Mesothelial cell of epicardium (in vitro differentiated cells): ENCODE results near the gene FAH. TPM values are rescaled to one million over a fixed set of nuclear protein-coding genes. Genes with fewer than 3 reads are reported as not detected.

Experiments used
- DNase-seq, 2 experiments: peaks; one replicate each; pipeline ENCODE4 v3.0.0; 2021; ENCODE audit warnings: low spot score in 2 of 2; ENCODE audit not compliant: unreplicated experiment in 2 of 2
- H3K27ac Mint-ChIP-seq: 2 replicates; pipeline ENCODE4 v1.8.0; 2021; ENCODE audit warnings: mixed read lengths
- H3K27me3 Mint-ChIP-seq: 2 replicates; pipeline ENCODE4 v1.8.0; 2021; ENCODE audit warnings: low read depth, mixed read lengths
- H3K36me3 Mint-ChIP-seq: 2 replicates; pipeline ENCODE4 v1.8.0; 2021; ENCODE audit warnings: mixed read lengths
- H3K4me1 Mint-ChIP-seq: 2 replicates; pipeline ENCODE4 v1.8.0; 2021; ENCODE audit warnings: mixed read lengths
- H3K4me3 Mint-ChIP-seq: 2 replicates; pipeline ENCODE4 v1.8.0; 2021; ENCODE audit warnings: mild to moderate bottlenecking, moderate library complexity, mixed read lengths
- H3K9me3 Mint-ChIP-seq: 2 replicates; pipeline ENCODE4 v1.8.0; 2021; ENCODE audit warnings: mixed read lengths
- CTCF ChIP-seq: fragments of 200-600 bp; sonication (generic); IDR thresholded peaks from one replicate; pipeline ENCODE4 v1.5.0; 2021; ENCODE audit warnings: antibody characterized with exemption; ENCODE audit not compliant: unreplicated experiment
- total RNA-seq: library from RNA; stranded (reverse); gene quantifications from 3 replicates; pipeline ENCODE4 v1.2.1, GENCODE V29; 2021

FAH gene
- total RNA-seq, 1 donor from 2014 or later = 39.7 TPM

GRCh38 chr15:80107774-80108173, 45.0 kb upstream of the FAH start:
- Mint-ChIP-seq H3K27me3 (no peaks in the 10 kb centered on the region), H3K4me1 (peaks cover 8% of the 10 kb centered on the region), H3K27ac (no peak overlapping the region), H3K36me3 (peaks cover 2% of the 10 kb centered on the region), H3K9me3 (no peaks in the 10 kb centered on the region), H3K4me3 (no peak overlapping the region)
- no peak for DNase-seq
- TF ChIP-seq CTCF = no peak

GRCh38 chr15:80109388-80109787, 43.4 kb upstream of the FAH start:
- no peaks in the 10 kb centered on the region for H3K9me3 Mint-ChIP-seq
- H3K27me3 Mint-ChIP-seq = no peaks in the 10 kb centered on the region
- peaks cover 8% of the 10 kb centered on the region for H3K4me1 Mint-ChIP-seq
- H3K4me3 Mint-ChIP-seq = no peak overlapping the region
- H3K27ac Mint-ChIP-seq = no peak overlapping the region
- H3K36me3 Mint-ChIP-seq = peaks cover 2% of the 10 kb centered on the region
- no peak for TF ChIP-seq CTCF
- no peak for DNase-seq

DNA sequence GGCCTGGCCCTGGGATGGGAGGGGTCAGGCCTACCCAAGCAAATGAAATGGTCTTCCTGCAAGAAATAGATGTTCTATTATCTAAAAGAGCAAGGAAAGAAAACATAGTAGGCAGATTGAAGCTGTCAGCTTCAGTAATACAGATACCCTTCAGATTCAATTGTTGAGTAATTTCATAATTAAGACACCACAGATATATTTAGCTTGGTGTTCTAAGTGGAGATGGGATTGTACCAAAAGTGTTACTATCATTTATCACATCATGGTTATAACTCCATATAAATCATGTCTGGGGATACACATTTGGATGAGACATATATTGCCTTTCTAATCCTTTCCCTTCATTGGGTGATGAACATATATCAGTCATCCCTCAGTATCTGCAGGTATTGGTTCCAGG, 41.9 kb upstream of the FAH start:
- DNase-seq = no peak
- TF ChIP-seq CTCF = no peak
- H3K4me3 Mint-ChIP-seq = no peak overlapping the region
- no peaks in the 10 kb centered on the region for H3K27me3 Mint-ChIP-seq
- H3K27ac Mint-ChIP-seq = no peak overlapping the region
- H3K36me3 Mint-ChIP-seq = no peaks in the 10 kb centered on the region
- no peaks in the 10 kb centered on the region for H3K9me3 Mint-ChIP-seq
- H3K4me1 Mint-ChIP-seq = no peaks in the 10 kb centered on the region

- no peak for TF ChIP-seq CTCF
- Mint-ChIP-seq H3K27me3 (no peaks in the 10 kb centered on the region), H3K4me3 (no peak overlapping the region), H3K36me3 (no peaks in the 10 kb centered on the region), H3K27ac (no peak overlapping the region), H3K4me1 (no peaks in the 10 kb centered on the region), H3K9me3 (no peaks in the 10 kb centered on the region)
- DNase-seq = no peak
These were observed 38.7 kb upstream of the FAH start for GRCh38 chr15:80114114-80114513.

DNA sequence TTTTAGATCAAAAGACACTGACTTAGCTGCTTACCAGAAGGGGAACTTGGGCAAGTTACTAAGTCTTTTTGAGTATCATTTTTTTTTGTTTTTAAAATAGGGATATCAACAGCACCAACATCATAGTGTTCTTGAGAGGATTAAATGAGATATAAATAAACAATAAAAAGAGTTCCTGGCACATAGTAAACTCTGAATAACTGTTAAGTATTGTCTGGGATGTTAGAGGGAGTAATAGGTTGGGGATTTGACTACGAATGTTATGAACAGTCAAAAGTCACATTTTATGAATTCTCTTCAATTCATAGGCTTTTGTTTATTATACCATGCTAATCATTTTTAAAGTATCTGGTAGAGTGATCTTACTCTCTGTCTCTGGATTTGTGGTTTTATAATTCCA, 37.8 kb upstream of the FAH start:
- peak overlapping the region; percentile 28 for H3K27ac Mint-ChIP-seq
- H3K36me3 Mint-ChIP-seq = no peaks in the 10 kb centered on the region
- H3K27me3 Mint-ChIP-seq = no peaks in the 10 kb centered on the region
- DNase-seq = no peak
- H3K4me1 Mint-ChIP-seq = no peaks in the 10 kb centered on the region
- H3K9me3 Mint-ChIP-seq = no peaks in the 10 kb centered on the region
- TF ChIP-seq CTCF = no peak
- no peak overlapping the region for H3K4me3 Mint-ChIP-seq

GRCh38 chr15:80118956-80119355, 33.8 kb upstream of the FAH start:
- no peak for DNase-seq
- Mint-ChIP-seq H3K27ac (no peak overlapping the region), H3K9me3 (no peaks in the 10 kb centered on the region), H3K27me3 (no peaks in the 10 kb centered on the region), H3K4me1 (no peaks in the 10 kb centered on the region), H3K4me3 (no peak overlapping the region), H3K36me3 (peaks cover 9% of the 10 kb centered on the region)
- no peak for TF ChIP-seq CTCF
